NCI-H1417 treated with DMSO at 0.1 percent for 48 hours (cell line): ENCODE measurements around the gene KCNA4.
"Not testable (repeated sequence)": the region's sequence is repeated elsewhere in the genome, so short reads cannot be mapped to it uniquely, and the experiment has no call there.

Source experiments
- DNase-seq: peaks from one replicate; lab custom pipeline; 2025; lab: John Stamatoyannopoulos, UW

Gene KCNA4

DNA sequence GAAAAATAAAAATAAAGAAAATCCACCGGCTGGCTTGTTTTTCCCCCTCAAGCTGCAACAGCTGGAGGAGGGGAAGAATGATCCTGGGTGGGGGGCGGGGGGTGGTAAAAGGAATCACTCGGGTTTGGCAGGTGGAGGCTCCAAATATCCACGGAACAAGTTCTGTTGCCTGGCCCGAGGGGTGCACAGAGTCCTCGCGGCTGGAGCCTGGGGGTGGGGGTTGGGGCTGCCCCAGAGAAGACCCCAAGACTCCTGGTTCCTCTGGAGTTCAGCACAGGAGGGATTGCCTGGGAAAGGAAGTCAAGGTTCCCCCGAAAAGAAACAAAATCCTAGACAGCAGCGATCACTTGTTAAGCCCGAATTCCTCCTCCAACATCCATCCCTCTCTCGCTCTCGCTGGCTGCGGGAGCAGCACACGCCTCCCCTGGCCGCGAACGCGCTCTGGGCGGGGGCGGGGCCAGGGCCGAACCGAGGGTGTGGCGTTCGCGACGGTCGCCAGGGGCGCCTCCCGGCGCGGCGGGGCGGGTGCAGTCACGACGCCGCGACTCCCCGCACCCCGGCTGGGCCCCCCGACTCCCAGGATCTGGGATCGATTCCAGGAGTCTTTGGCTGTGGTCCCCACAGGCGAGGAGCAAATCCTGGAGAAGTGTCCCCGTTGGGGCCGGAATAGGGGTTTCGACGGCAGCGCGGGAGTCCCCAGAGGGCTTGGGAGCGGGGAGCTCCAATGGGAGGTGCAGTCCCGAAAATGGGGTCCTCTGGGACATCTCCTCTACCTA lies at the start of gene KCNA4:
TSS of gene KCNA4 (minus strand) at position 443 of the 776 bp plus-strand sequence. CDS start 4,352 bp downstream, outside the sequence.
- DNase-seq: no peak

DNA sequence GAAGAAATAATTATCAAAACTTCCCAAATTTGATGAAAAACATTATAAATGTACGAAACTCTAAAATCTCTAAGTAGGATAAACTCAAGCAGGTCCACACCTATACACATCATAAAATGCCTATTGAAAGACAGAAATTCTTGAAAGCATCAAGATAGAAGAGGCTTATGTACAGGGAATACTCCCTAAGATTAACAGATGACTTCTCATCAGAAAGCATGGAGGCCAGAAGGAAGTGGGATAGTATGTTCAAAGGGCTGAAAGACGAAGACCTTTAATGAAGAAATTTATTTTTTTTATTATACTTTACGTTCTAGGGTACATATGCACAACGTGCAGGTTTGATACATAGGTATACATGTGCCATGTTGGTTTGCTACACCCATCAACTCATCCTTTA lies 45.3 kb upstream of the KCNA4 start:
- DNase-seq: no peak

- no peak for DNase-seq
These were observed 42.5 kb upstream of the KCNA4 start for GRCh38 chr11:30059172-30059815.

- no peak for DNase-seq
These were observed 32.4 kb upstream of the KCNA4 start for GRCh38 chr11:30049214-30049613.

DNA sequence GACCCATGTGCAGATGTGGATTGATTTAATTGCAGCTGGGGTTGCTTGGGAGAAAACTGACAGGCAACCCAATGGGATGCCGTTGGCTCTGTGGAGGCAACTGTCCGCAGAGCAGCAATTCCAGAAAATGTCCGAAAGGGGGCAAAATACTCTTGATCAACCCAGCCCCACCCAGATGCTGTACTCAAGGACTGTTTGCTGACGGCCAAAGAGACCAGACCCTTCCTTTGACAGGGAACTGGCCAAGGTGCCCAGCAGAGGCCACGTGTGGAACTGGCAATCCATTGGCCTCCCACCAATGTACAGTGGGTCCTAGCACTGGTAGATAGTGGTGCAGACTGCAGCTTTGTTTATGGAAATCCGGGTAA lies 29.7 kb upstream of the KCNA4 start:
- no peak for DNase-seq

DNA sequence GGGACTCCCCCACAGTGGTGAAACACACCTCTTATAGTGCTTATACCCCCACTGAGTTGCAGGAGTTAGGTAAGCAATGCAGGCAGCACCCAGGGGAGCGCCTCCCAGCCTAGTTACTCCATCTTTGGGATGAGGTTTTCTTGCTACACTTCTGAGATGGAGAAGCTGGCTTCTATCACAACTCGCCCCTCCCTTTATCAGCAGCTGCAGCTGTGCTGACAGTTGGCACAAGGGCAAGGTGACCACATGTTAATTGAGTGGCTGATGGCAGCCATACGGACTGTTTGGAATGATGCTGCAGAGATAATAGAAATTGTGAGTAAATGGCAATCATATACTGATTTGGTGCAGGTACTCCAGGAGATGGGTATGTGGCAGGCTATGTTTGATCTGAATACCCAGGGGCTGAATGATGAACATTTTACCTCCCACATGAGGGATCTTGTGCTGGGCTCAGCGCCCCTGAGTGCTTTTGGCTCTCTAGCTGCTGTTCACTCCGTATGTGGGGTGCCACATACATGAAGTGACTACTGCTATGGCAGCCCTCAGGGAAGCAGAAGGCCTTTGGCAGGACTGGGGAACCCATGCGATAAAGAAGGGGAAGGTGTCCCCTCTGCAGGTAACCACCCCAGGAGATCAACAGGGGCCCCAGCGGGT lies 29.2 kb upstream of the KCNA4 start:
- no peak for DNase-seq

GRCh38 chr11:30045144-30045543 lies 28.3 kb upstream of the KCNA4 start:
- DNase-seq: no peak

DNA sequence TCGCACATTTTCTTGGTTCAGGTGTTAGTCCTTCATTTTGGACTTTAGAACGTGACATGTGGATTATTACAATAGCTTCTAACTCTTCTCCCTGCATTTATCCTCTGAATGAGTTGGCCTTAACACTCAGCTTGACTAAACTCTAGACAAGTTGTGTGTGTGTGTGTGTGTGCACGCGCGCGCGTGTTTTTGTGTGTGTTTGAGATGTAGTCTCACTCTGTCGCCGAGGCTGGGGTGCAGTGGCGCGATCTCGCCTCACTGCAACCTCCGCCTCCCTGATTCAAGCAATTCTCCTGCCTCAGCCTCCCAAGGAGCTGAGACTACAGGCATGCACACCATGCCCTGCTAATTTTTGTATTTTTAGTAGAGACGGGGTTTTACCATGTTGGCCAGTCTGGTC lies 24.3 kb upstream of the KCNA4 start:
- no peak for DNase-seq

- not testable (repeated sequence) for DNase-seq
These were observed 17.9 kb upstream of the KCNA4 start for GRCh38 chr11:30034746-30035145.

- DNase-seq: not testable (repeated sequence)
These were observed 17.3 kb upstream of the KCNA4 start for GRCh38 chr11:30034166-30034565.

- no peak for DNase-seq
These were observed 8.7 kb upstream of the KCNA4 start for GRCh38 chr11:30025396-30026139.

DNA sequence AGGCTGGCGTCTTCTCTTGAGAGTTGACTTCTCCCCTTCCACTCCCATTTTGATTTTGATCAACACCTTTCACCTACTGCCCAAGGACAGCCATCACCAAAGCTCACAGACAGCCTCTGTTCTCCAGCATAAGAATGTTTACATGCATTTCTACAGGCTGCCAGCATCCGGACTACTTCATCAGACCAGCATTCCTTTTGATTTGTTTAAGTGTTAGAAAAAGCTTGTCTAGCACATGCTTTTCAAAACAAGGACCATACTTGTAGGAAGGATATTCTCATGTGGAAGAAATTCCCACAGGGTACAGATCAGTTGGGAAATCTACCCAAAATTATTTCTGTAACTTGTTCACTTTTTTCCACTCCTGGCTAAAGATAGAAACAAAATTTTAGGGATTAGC lies 6.2 kb upstream of the KCNA4 start:
- no peak for DNase-seq

DNA sequence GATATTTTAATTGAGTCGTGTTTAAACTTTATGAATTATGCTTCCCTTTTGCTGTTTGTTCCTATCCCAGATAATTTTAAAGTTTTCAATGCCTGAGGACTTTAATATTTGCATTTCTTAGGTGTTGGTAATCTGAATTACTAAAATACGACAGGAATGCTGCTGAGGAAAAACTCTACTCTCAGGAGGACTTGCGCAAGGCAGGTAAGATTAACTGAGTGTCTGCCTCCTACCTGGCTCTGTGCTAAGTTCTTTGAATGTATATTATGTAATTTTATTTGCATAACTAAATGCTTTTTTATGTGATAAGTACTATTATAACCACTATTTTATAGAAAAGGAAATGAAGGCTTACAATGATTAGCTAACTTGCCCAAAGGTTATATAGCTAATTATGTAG lies 2.7 kb upstream of the KCNA4 start:
- DNase-seq: no peak

GRCh38 chr11:30018495-30018894 lies 1.7 kb upstream of the KCNA4 start:
- no peak for DNase-seq

GRCh38 chr11:30017445-30017895 lies 640 bp upstream of the KCNA4 start:
- no peak for DNase-seq

DNA sequence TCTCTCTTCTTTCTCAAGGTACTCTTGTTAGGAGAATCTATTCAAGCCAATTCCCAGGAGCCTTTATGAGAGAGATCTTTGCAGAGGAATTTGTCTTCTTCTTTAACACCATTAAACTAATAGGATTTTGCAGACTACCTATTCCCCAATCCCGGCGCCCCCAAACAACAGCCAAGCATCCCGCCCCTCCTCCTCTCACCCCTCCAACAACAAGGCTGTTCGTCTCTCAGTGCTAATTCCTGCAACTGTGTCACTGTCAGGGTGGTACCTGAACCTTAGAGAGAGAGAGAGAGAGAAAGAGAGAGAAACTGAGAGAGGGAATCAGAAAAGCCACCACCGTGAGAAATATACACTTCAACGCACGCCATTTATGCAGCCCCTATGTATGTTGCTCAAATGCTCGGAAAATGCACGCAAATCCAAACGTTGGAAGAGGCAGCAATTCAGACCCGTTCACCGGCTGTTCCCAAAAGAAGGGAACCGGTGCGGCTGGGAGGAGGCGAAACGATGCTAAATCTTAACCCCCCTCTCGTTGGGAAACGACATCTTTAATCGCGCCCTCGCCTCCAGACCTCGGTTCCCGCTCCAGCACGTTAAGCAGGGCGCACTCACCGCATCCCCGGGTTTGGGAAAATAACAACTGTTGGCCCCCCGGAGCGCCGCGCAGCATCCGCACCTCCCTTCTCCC lies 961 bp downstream of the KCNA4 start:
- no peak for DNase-seq

GRCh38 chr11:30012346-30012745 lies 4.5 kb downstream of the KCNA4 start:
- DNase-seq: no peak

DNA sequence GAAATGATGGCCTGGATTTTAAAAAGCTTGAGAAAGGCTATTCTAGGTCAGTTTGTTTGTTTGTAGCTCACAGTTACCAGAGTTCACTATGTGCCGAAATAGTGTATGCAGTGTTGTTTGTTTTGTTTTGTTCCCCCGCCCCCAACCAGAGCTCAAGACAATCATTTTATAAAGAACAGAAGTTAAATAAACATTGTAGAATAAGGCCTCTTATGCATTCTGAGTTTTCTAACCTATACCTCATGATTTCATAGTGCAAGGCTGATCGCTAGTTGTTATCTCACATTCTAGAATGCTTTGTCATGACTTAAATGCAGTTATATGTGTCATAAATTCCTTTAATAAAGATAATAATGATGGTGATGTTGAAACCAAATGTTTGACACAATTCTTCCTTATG lies 7.8 kb downstream of the KCNA4 start:
- no peak for DNase-seq

GRCh38 chr11:30006876-30007275 lies 10.0 kb downstream of the KCNA4 start:
- no peak for DNase-seq

- DNase-seq: no peak
These were observed 14.6 kb downstream of the KCNA4 start for GRCh38 chr11:30002157-30002785.
